ENCODE data around the gene CHN1.

Gene CHN1

GRCh38 chr2:174918886-174919526 is 86.2 kb downstream of the CHN1 start:
- DNase-seq = no peak

DNA sequence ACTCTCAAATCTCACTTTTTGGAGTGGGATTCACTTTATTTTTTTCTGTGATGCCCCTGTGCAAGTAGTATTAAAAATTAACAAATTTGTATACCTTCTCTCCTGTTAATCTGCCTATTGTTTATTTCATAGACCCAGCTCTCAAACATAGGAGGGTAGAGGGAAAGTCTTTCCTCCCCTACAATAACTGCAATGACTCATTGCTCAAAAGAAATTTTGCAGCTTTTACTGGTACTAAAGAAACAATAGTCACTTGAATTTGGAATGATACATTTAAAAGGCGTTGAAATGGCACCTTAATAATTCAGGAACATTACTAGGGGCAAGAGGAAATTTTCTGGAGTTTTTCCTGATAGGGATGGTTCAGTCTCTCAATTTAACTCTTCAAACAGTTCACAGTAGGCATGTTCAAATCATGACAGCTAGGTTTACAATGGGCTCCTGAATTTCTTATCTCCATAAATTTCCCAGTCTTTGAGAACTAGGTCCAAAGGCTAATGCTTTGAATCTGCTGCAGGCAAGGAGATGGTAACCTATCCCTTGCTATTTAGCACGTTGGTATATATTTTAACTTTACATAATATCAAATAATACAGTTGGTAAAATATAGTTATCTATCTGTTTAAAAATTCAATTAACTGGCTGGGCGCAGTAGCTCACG is 88.8 kb downstream of the CHN1 start:
- no peak for DNase-seq

GRCh38 chr2:174914853-174915760 is 90.1 kb downstream of the CHN1 start:
- DNase-seq = no peak

DNA sequence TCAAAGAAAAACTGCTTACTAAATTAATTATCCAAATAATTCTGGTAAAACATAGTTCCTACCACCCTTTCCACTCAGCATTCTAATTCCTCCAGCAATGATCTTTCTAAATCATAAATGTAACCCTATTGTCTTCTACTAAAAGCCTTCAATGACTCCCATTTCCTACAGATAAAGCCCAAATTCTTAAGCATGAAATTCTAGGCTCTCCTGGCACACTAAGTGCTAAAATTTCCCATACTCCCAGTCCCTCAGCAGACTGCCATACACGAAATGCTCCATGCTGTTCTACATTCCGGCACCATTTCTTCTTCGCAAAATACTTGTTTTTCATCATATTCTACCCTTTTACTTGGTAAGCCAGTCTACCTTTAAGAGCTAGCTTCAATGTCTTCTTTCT is 96.9 kb downstream of the CHN1 start:
- no peak for DNase-seq

DNA sequence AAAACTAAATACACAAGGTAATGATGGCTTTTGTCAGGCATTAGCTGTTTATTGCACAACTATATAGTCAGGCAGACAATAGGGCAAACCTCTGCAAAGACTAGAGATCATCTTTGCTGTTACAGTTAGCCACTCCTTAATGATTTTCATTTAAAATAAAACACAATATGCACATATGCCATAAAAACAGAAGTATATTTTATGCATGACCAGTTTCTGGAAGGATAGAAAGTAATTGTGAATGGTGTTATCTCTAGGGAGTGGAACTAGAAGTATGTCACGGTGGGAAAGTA is 102.0 kb downstream of the CHN1 start:
- peak; percentile 10 for DNase-seq

GRCh38 chr2:174902506-174903263 is 102.5 kb downstream of the CHN1 start:
- peak; percentile 44 for DNase-seq

DNA sequence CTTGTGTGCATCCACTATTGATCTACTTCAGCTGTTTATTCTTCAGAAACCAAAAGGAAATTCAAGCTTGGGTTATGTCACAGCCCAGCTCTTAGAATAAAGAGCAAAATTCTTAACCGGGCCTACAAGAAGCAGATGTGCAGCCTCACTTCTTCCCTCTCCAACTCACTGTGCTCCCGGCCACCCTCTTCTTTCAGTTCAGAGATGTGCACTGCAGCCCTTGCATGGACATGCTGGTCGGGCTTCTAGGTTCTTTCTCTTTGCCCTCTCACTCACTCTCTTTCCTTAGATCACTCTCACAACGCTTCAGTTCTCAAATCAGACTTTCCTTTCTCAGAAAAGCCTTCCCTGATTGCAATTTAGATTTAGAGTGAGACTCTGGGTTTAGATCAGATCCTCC is 104.1 kb downstream of the CHN1 start:
- DNase-seq = peak; percentile 62

DNA sequence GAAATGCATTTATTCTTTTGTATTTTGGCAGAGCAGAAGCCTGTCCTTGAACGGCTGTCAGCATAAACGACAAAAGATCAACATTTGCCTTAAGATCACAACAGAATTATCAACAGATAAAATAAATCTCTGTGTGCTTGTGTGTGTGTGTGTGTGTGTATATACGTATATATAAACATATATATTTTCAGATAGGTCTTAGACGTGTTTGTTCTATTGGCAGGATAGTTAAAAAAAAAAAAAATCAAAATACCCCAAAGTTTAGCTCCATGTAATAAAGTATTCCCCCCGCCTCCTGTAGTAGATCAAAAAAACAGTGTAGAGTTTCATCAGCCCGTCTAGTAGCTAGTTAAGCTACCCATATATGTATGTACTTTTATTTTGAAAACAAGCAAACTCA is 107.9 kb downstream of the CHN1 start:
- DNase-seq = no peak

DNA sequence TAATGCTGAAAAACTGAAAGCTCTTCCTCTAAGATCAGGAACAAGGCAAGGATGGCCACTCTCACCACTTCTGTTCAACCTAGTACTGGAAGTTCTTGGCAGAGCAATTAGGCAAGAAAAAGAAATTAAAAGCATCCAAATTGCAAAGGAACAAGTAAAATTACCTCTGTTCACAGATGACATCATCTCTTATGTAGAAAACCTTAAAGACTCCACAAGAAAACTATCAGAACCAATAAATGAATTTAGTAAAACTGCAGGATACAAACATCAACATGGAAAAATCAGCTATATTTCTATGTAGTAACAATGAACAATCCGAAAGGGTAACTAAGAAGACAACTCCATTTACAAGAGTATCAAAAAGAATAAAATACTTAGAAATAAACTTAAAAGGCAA is 112.2 kb downstream of the CHN1 start:
- no peak for DNase-seq

- DNase-seq = no peak
Measured at GRCh38 chr2:174892546-174892945, 112.6 kb downstream of the CHN1 start.

- DNase-seq = peak; percentile 40
Measured at GRCh38 chr2:174888646-174889271, 116.4 kb downstream of the CHN1 start.

DNA sequence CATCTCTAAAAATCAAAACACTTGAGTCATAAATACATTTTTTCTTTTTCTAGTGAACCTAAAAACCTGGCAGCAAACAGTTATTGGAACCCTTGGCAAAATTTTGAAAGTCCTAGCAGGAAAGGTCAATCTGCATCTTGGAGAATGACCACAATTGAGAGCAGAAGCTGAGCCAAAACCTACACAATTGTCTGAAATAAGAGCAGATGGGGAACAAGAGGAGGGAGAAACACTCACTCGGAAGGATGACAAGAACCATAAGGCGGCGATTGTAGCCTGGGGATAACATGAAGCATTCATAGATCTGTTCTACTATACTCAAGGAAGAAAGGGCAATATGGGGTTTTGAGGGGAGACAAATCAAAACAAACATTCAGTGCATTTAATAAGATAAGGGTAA is 117.0 kb downstream of the CHN1 start:
- no peak for DNase-seq

DNA sequence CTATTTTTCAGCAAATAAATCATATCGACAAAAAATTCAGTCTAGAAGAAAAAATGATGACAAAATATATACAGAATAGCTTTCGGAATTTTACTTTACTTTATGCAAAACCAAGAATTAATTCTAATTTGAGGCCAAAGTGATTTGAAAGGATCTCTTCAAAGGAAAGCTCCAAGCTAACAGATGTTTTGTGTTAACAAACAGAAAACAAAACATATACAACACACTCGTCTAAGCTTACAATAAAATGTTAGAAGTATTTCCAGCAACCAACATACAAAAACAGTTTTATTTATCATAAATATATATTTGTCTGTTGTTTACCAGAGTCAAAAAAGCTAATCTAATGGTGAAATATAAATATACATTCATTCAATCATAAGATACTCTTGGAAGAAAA is 122.8 kb downstream of the CHN1 start:
- no peak for DNase-seq

DNA sequence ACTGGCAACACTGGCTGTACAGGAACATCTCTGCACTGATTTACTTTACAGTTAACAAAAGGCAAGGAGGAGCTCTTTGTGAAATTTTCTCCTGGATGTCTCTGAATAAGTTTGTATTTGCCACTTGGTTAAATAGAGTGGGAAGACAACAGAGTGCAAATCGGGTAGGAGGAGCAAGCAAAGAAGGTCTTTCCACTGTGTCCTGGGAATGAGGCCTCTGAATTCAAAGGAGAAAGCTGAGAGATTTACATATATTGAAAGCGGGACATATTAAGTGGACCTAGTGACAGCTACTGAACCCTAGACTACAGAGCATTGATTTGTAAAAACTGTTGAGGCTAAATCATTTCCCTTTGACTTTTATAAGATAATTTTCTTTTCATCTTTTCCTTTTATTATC is 123.5 kb downstream of the CHN1 start:
- DNase-seq = no peak

DNA sequence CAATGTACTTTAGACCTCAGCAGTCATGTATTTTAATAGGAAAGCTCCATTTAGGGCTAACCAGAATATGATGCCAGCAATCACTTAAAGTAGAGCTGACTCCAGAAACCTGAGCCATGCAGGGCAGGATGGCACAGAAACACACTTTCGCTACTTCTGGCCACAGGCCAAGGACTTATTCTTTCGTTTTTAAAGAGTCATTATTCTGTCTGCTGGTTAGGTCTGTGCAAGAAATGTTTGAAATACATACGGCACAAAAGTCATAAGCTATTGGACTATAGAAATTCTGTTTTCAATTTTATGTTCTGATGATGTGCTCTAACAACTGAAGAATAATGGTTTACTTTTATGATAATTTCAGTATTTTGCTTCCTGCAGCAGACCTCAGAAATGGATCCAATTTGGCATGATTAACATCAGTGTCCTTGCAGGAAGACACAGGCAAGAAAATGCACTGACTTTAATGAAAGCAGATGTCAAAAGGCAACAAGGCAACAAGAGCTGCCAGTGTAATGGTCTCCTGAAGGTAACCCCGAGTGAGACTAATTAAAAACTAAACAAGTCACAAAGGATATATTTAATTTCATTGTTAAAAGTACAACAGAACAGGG is 126.5 kb downstream of the CHN1 start:
- peak; percentile 54 for DNase-seq

- DNase-seq = no peak
Measured at GRCh38 chr2:174877751-174878150, 127.4 kb downstream of the CHN1 start.

- no peak for DNase-seq
Measured at GRCh38 chr2:174877301-174877700, 127.9 kb downstream of the CHN1 start.

- no peak for DNase-seq
Measured at GRCh38 chr2:174874085-174874484, 131.1 kb downstream of the CHN1 start.

DNA sequence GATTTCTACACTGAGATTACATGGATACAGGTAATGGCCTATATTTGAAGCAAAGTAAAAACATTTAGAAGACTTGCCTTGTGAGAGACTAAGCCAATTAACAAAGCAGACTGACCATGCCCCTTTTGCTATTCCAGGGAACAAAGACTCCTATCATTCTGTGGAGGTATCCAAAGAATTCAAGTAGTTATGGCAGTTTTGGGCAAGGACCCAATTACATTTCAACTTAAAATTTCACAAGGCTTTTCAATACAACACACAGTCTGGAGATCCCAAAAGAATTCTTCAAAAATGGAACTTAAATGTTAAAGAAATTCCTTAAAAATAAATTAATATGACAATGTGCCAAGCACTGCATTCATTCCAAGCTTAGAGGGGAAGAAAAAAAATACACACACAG is 131.7 kb downstream of the CHN1 start:
- no peak for DNase-seq

- no peak for DNase-seq
Measured at GRCh38 chr2:174870787-174871186, 134.4 kb downstream of the CHN1 start.

DNA sequence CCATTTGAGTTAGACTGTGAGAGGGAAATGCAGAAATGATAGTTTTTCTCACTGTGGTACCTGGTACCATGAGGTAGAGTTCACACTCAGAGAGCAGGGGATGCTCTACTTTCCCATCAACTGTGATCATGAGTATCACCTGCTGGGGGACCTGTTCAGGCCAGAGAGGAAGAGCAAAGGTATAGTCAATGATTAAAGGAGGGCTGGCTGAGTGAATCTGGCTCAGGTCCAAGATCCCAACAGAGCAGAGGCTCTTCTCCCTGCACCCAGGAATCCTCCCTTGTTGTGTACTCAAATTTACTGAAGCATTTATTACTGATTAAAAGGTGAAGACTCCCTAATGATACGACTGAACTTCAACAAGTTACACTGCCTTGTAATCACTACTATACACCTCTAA is 136.3 kb downstream of the CHN1 start:
- DNase-seq = no peak

DNA sequence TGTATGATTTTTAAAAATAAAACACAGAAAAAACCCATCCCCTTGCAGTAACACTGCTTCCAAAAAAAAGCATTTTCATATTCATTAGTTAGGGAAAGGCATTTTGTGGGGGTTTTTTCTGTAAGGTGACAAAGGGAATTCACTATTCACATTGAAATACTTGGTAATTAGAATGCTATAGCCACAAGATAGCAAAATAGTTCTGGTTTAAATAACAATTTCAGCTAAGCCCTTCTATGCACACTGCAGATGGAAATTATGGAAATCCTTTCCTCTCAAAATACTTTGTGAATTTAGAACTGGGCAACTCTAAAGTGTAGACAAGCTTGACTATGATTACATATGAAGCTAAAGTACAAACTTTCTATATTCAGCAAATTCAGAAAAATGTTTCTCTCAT is 138.8 kb downstream of the CHN1 start:
- DNase-seq = no peak

DNA sequence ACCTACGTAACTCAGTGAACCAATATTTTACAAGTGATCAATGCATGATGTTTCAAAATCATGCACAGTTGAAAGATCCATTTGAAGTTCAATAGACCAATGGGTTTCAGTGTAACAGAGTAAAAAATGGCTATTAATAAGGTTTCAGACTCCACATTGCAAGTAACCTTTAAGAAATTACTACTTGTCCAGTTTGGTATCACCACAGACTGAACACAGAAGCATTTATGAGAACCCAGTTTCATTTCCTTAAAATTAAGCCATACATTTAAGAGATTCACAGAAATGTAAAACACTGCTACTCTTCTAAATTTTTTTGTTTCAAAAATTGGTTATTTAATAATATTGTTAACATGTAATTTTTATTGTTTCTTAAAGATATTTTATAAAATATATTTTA is 142.0 kb downstream of the CHN1 start:
- no peak for DNase-seq

Measured in OCI-M1 (cell line).